DOHH2 (cell line): Measurements from ENCODE around the gene PPP4R3B.
"Not testable (repeated sequence)": the region's sequence is repeated elsewhere in the genome, so short reads cannot be mapped to it uniquely, and the experiment has no call there.

Experiments
- H3F3A ChIP-seq: fragments of 200-600 bp; sonication (generic), shearing (Covaris generic); 2 replicates; pipeline ENCODE4 v1.6.0; 2016; ENCODE audit warnings: antibody characterized with exemption, mild to moderate bottlenecking; ENCODE audit not compliant: control insufficient read depth, insufficient read depth
- H3K27ac ChIP-seq: fragments of 200-600 bp; sonication (generic); 2 replicates; pipeline ENCODE4 v1.5.1; 2014; ENCODE audit warnings: low read depth, mild to moderate bottlenecking, low read length, moderate library complexity
- H3K27me3 ChIP-seq: fragments of 200-600 bp; sonication (generic); 2 replicates; pipeline ENCODE4 v1.6.1; 2014; ENCODE audit warnings: mild to moderate bottlenecking, low read length, mixed read lengths; ENCODE audit not compliant: control insufficient read depth
- H3K36me3 ChIP-seq: fragments of 200-600 bp; sonication (generic); 2 replicates; pipeline ENCODE4 v1.6.1; 2014; ENCODE audit warnings: mild to moderate bottlenecking, low read length, moderate library complexity, mixed read lengths; ENCODE audit not compliant: control insufficient read depth
- H3K4me1 ChIP-seq: fragments of 200-600 bp; sonication (generic); 2 replicates; pipeline ENCODE4 v1.6.1; 2014; ENCODE audit warnings: mild to moderate bottlenecking, low read length, mixed read lengths; ENCODE audit not compliant: control insufficient read depth
- H3K4me2 ChIP-seq: fragments of 200-600 bp; sonication (generic); 2 replicates; pipeline ENCODE4 v1.6.0; 2014; ENCODE audit warnings: mild to moderate bottlenecking, low read length, moderate library complexity
- H3K4me3 ChIP-seq: fragments of 200-600 bp; sonication (generic); 2 replicates; pipeline ENCODE4 v1.5.1; 2014; ENCODE audit warnings: mild to moderate bottlenecking, low read length, mixed read lengths
- H3K79me2 ChIP-seq: fragments of 200-600 bp; sonication (generic); 2 replicates; pipeline ENCODE4 v1.6.1; 2014; ENCODE audit warnings: mild to moderate bottlenecking, low read length, mixed read lengths; ENCODE audit not compliant: control insufficient read depth
- H3K9me2 ChIP-seq: fragments of 200-600 bp; sonication (generic); replicated peaks from 2 replicates; pipeline ENCODE4 v1.6.1; 2014; ENCODE audit warnings: mild to moderate bottlenecking, low read length, mixed read lengths; ENCODE audit not compliant: control insufficient read depth
- H3K9me3 ChIP-seq: fragments of 200-600 bp; sonication (generic); 2 replicates; pipeline ENCODE4 v1.6.1; 2014; ENCODE audit warnings: antibody characterized with exemption, low read length, mixed read lengths; ENCODE audit not compliant: control insufficient read depth, insufficient read depth
- H4K20me1 ChIP-seq: fragments of 200-600 bp; sonication (generic); 2 replicates; pipeline ENCODE4 v1.6.0; 2014; ENCODE audit warnings: low read depth, mild to moderate bottlenecking, antibody characterized with exemption, low read length, moderate library complexity; ENCODE audit not compliant: control insufficient read depth, insufficient read depth
- EZH2phosphoT487 ChIP-seq: fragments of 200-600 bp; sonication (generic); IDR thresholded peaks from 2 replicates; pipeline ENCODE4 v1.6.1; 2017; ENCODE audit warnings: borderline replicate concordance, mild to moderate bottlenecking, antibody characterized with exemption, low read length, moderate library complexity, mixed read lengths
- TF ChIP-seq, protein P1 (sequence below): fragments of 200-600 bp; sonication (generic); IDR thresholded peaks from one replicate; pipeline ENCODE4 v1.5.1; 2014; ENCODE audit warnings: antibody characterized with exemption, mild to moderate bottlenecking, low read depth, low read length; ENCODE audit not compliant: poor library complexity, severe bottlenecking

The PPP4R3B gene

DNA sequence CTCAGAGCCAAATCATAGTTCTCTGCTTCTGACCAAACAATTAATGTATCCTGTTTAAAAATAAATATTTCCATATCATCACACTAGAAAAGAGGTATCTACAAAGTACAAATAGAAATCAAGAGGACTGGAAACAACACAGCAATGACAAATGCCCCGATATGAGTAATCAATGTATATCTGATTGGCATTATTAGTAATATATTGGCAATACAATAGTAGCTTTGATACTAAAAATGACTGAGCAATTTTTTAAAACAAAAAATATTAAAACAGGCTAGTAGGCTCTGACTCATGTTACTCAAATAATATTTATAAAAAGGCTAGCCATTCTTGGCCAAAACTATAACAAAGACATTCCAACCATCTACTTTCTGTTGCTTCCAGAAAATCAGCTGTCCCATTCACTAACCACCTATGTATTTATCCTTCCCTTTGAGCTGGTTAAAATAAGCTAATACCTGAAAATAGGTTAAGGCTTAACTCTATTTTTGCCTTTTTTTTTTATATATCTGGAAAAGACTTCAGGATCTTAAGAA is 13.3 kb downstream of the PPP4R3B start:
- Histone ChIP-seq H3K9me2 (no peaks in the 10 kb centered on the region), H3K4me3 (no peak overlapping the region), H4K20me1 (peaks cover under 1% of the 10 kb centered on the region; the same call in 1 of the 2 replicates), H3K79me2 (peaks cover 87% of the 10 kb centered on the region), H3K4me2 (no peak overlapping the region), H3K27ac (no peak overlapping the region), H3K27me3 (no peaks in the 10 kb centered on the region), H3F3A (peaks cover 7% of the 10 kb centered on the region; the same call in 1 of the 2 replicates), H3K36me3 (peaks cover 54% of the 10 kb centered on the region), H3K9me3 (no peaks in the 10 kb centered on the region), H3K4me1 (no peaks in the 10 kb centered on the region)
- no peak for TF ChIP-seq EZH2phosphoT487
- TF ChIP-seq, protein P1, sequence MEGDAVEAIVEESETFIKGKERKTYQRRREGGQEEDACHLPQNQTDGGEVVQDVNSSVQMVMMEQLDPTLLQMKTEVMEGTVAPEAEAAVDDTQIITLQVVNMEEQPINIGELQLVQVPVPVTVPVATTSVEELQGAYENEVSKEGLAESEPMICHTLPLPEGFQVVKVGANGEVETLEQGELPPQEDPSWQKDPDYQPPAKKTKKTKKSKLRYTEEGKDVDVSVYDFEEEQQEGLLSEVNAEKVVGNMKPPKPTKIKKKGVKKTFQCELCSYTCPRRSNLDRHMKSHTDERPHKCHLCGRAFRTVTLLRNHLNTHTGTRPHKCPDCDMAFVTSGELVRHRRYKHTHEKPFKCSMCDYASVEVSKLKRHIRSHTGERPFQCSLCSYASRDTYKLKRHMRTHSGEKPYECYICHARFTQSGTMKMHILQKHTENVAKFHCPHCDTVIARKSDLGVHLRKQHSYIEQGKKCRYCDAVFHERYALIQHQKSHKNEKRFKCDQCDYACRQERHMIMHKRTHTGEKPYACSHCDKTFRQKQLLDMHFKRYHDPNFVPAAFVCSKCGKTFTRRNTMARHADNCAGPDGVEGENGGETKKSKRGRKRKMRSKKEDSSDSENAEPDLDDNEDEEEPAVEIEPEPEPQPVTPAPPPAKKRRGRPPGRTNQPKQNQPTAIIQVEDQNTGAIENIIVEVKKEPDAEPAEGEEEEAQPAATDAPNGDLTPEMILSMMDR: no peak

DNA sequence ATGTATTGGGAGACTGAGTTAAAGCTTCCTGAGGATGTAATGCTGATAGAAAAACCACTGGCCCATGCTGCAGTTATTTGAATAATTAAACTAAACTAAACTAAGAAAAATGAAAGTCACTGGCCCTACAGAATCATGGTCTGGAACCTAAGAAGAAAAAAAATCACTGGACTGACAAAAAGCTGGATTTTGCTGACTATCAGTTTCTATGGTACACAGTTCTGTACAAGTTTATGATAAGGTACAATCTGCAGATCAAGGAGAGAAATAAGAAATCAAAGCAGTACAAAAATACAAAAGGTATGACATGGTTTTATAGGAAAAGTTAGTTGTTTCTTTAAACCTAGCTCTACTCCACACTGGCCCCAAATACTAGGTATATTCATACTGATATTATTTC is 15.6 kb downstream of the PPP4R3B start:
- Histone ChIP-seq H3K36me3 (peaks cover 61% of the 10 kb centered on the region), H3K27me3 (no peaks in the 10 kb centered on the region), H3K9me2 (no peaks in the 10 kb centered on the region), H3K4me3 (no peak overlapping the region), H4K20me1 (no peaks in the 10 kb centered on the region; the same call in 1 of the 2 replicates), H3K4me1 (no peaks in the 10 kb centered on the region), H3F3A (peaks cover 7% of the 10 kb centered on the region; the same call in 1 of the 2 replicates), H3K4me2 (no peak overlapping the region), H3K27ac (no peak overlapping the region), H3K9me3 (no peaks in the 10 kb centered on the region), H3K79me2 (peaks cover 78% of the 10 kb centered on the region)
- TF ChIP-seq, protein P1: no peak
- TF ChIP-seq EZH2phosphoT487: no peak

DNA sequence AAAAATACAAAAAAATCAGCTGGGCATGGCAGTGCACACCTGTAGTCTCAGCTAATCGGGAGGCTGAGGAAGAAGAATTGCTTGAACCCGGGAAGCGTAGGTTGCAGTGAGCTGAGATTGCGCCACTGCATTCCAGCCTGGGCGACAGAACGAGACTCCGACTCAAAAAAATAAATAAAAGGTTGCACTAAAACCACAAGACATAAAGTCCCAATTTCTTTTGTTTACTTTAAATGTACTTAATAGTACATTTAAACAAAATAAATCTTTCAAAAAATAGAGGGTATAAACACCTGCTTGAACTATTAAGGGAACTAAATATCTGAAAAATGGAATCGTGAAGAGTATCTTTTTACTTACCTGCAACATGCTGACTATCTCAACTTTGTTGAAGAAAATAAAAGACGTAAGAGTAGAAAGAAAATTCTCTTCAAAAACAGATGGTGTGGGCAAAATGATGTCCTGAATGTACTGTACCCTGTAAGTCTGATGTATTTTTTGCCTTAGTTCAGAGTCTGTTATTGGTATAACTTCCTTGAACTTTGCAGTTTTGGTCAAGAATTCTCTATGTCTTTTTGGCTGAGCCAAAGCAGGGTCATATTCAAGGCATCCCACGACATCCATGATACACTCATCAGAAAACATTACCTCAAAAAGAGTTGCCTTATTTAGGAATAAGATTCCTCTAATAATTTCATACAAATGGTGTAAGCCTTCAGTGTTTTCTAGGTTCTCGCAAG is 19.2 kb downstream of the PPP4R3B start:
- peaks cover 74% of the 10 kb centered on the region for H3K79me2 ChIP-seq
- no peak overlapping the region for H3K27ac ChIP-seq

DNA sequence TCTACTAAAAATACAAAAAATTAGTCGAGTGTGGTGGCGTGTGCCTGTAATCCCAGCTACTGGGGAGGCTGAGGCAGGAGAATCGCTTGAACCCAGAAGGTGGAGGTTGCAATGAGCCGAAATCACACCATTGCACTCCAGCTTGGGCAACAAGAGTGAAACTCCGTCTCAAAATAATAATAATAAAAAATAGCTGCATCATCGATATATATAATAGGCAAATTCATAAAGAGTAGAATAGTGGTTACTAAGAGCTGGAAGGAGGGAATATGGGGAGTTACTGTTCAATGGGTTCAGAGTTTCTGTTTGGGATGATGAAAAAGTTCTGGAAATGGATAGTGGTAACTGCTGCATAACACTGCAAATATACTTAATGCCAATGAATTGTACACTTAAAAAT is 20.6 kb downstream of the PPP4R3B start:
- peaks cover 62% of the 10 kb centered on the region for H3K36me3 ChIP-seq
- not testable (repeated sequence) for H3K27me3 ChIP-seq, H3K27ac ChIP-seq, H4K20me1 ChIP-seq, H3K9me2 ChIP-seq, H3F3A ChIP-seq, H3K4me1 ChIP-seq, H3K4me2 ChIP-seq, H3K9me3 ChIP-seq, H3K4me3 ChIP-seq
- H3K79me2 ChIP-seq: peaks cover 68% of the 10 kb centered on the region

More for the DNA sequence above, 19.2 kb downstream of the PPP4R3B start:
- TF ChIP-seq, protein P1: no peak
- TF ChIP-seq EZH2phosphoT487: no peak
- Histone ChIP-seq H3K27me3 (no peaks in the 10 kb centered on the region), H3K4me2 (no peak overlapping the region), H3K9me2 (no peaks in the 10 kb centered on the region), H3K4me1 (no peaks in the 10 kb centered on the region), H3K9me3 (no peaks in the 10 kb centered on the region), H3F3A (peaks cover 5% of the 10 kb centered on the region; the same call in 1 of the 2 replicates), H4K20me1 (no peaks in the 10 kb centered on the region; the same call in 1 of the 2 replicates), H3K4me3 (no peak overlapping the region), H3K36me3 (peaks cover 72% of the 10 kb centered on the region)
